HG03196 (cell line): ENCODE results near the gene CANX.
"Not testable (repeated sequence)": the region's sequence is repeated elsewhere in the genome, so short reads cannot be mapped to it uniquely, and the experiment has no call there.

Experiments
- ATAC-seq: cut with Tn5 transposase; IDR thresholded peaks from one replicate; pipeline ENCODE4 v1.9.1; 2021; ENCODE audit not compliant: unreplicated experiment

Gene CANX

GRCh38 chr5:179697993-179698934 lies 503 bp upstream of the CANX start:
- ATAC-seq = peak; percentile 87

- no peak for ATAC-seq
Observed at GRCh38 chr5:179699616-179700237, 960 bp downstream of the CANX start.

- no peak for ATAC-seq
Observed at GRCh38 chr5:179700401-179700918, 1.7 kb downstream of the CANX start.

- no peak for ATAC-seq
Observed at GRCh38 chr5:179716286-179716685, 17.5 kb downstream of the CANX start.

GRCh38 chr5:179720222-179720621 lies 21.5 kb downstream of the CANX start:
- ATAC-seq = no peak

- ATAC-seq = no peak
Observed at GRCh38 chr5:179724163-179724562, 25.4 kb downstream of the CANX start.

GRCh38 chr5:179727106-179727505 lies 28.3 kb downstream of the CANX start:
- ATAC-seq = no peak

GRCh38 chr5:179729303-179729702 lies 30.5 kb downstream of the CANX start:
- no peak for ATAC-seq

- ATAC-seq = no peak
Observed at GRCh38 chr5:179729727-179730126, 31.0 kb downstream of the CANX start.

GRCh38 chr5:179730356-179730755 lies 31.6 kb downstream of the CANX start:
- no peak for ATAC-seq

GRCh38 chr5:179730852-179731251 lies 32.1 kb downstream of the CANX start:
- no peak for ATAC-seq

- peak; percentile 8 for ATAC-seq
Observed at GRCh38 chr5:179731791-179732411, 33.1 kb downstream of the CANX start.

- ATAC-seq = peak; percentile 96
Observed at GRCh38 chr5:179732412-179732917, 33.7 kb downstream of the CANX start, which contains the start of gene MAML1. TSS of gene MAML1 (plus strand) at chr5:179732822. CDS start at chr5:179733113, 291 bp downstream.

GRCh38 chr5:179732918-179733771 lies 34.4 kb downstream of the CANX start:
- ATAC-seq = peak; percentile 27

GRCh38 chr5:179733772-179734126 lies 35.0 kb downstream of the CANX start:
- no peak for ATAC-seq

GRCh38 chr5:179734536-179735164 lies 35.9 kb downstream of the CANX start:
- ATAC-seq = no peak

- no peak for ATAC-seq
Observed at GRCh38 chr5:179738742-179739141, 40.0 kb downstream of the CANX start.

- ATAC-seq = not testable (repeated sequence)
Observed at GRCh38 chr5:179744106-179744505, 45.3 kb downstream of the CANX start.

- no peak for ATAC-seq
Observed at GRCh38 chr5:179746872-179747271, 48.1 kb downstream of the CANX start.

- ATAC-seq = no peak
Observed at GRCh38 chr5:179747811-179748210, 49.0 kb downstream of the CANX start.
